ENCODE measurements around the gene DNPH1.
A peak's percentile ranks its signal among the peaks of the same experiment; 100 is the strongest.

Gene DNPH1

GRCh38 chr6:43246301-43247113, 17.2 kb upstream of the DNPH1 start:
- peaks cover 100% of the 10 kb centered on the region for H3K27me3 ChIP-seq

GRCh38 chr6:43243664-43244321, 14.5 kb upstream of the DNPH1 start:
- Histone ChIP-seq H3K27me3 (peaks cover 100% of the 10 kb centered on the region), H3K27ac (no peak overlapping the region), H3K4me1 (ENCODE audit: control insufficient read depth in 1 of 2, insufficient read depth in 1 of 2, low read depth in 1 of 2, low read length in 1 of 2) (peaks cover 12 to 14% of the 10 kb centered on the region in 2 experiments), H3K4me3 (ENCODE audit: low read depth in 1 of 2, low read length in 1 of 2) (no peak overlapping the region), H3K36me3 (no peaks in the 10 kb centered on the region), H3K9me3 (no peaks in the 10 kb centered on the region)
- TF ChIP-seq CTCF (IDR thresholded peaks at IDR 0.05), result no peak

More at GRCh38 chr6:43246301-43247113, 17.2 kb upstream of the DNPH1 start:
- TF ChIP-seq CTCF (IDR thresholded peaks at IDR 0.05), result no peak
- no peak overlapping the region for H3K27ac ChIP-seq
- no peaks in the 10 kb centered on the region for H3K9me3 ChIP-seq
- H3K36me3 ChIP-seq, result no peaks in the 10 kb centered on the region
- peak overlapping the region; percentile 57 to 65 for H3K4me3 ChIP-seq (ENCODE audit: low read depth in 1 of 2, low read length in 1 of 2)
- H3K4me1 ChIP-seq (ENCODE audit: control insufficient read depth in 1 of 2, insufficient read depth in 1 of 2, low read depth in 1 of 2, low read length in 1 of 2), result peaks cover 12 to 14% of the 10 kb centered on the region in 2 experiments

DNA sequence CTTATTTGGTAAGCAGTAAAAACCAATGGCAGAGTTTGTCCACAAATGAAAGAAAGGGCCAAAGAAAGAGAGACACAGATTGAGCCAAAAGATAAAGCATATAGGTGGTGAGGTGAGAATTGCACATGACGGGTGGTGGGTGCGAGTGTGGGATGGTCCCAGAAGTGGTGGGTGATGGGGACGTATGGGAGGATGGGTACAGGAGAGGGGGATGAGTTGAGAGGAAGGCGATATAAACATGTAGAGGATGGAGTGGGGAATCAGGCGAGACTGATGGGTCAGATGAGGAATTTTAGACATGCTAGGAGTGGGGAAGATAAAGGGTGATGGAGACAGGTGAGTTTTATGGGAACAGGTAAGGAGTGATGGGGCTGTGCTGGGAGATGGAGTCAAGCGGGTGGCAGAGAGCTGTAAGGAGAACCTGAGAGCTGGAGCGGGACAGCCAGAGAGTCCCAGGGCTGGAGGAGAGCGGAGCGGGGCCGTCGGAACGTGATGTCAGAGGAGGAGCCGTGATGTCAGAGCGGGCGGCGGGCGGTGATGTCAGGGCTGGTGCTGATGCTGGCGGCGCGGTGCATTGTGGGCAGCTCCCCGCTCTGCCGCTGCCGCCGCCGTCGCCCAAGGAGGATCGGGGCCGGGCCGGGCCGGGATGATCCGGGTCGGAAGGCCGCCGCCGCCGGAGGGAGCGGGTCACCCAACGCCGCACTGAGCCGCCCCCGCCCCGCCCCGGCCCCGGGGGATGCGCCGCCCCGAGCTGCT, 13.8 kb upstream of the DNPH1 start, which contains the start of gene TTBK1:
TTBK1 (plus strand) TSS at position 574 of the 756 bp plus-strand sequence. CDS start 3,180 bp downstream, outside the sequence.
- no peaks in the 10 kb centered on the region for H3K36me3 ChIP-seq
- no peaks in the 10 kb centered on the region for H3K9me3 ChIP-seq
- peaks cover 100% of the 10 kb centered on the region for H3K27me3 ChIP-seq
- no peak within 1 kb of the TSS for H3K4me3 ChIP-seq (ENCODE audit: low read depth in 1 of 2, low read length in 1 of 2)
- no peak within 1 kb of the TSS for H3K27ac ChIP-seq
- H3K4me1 ChIP-seq (ENCODE audit: control insufficient read depth in 1 of 2, insufficient read depth in 1 of 2, low read depth in 1 of 2, low read length in 1 of 2), result peaks cover 12 to 14% of the 10 kb centered on the region in 2 experiments
- TF ChIP-seq CTCF (IDR thresholded peaks at IDR 0.05), result no peak

GRCh38 chr6:43241446-43241845, 12.2 kb upstream of the DNPH1 start:
- no peaks in the 10 kb centered on the region for H3K36me3 ChIP-seq
- TF ChIP-seq CTCF (IDR thresholded peaks at IDR 0.05), result no peak
- H3K9me3 ChIP-seq, result no peaks in the 10 kb centered on the region
- no peak overlapping the region for H3K4me3 ChIP-seq (ENCODE audit: low read depth in 1 of 2, low read length in 1 of 2)
- peaks cover 99% of the 10 kb centered on the region for H3K27me3 ChIP-seq
- H3K27ac ChIP-seq, result no peak overlapping the region
- no peaks in the 10 kb centered on the region for H3K4me1 ChIP-seq (ENCODE audit: control insufficient read depth in 1 of 2, insufficient read depth in 1 of 2, low read depth in 1 of 2, low read length in 1 of 2)

GRCh38 chr6:43240950-43241349, 11.7 kb upstream of the DNPH1 start:
- no peaks in the 10 kb centered on the region for H3K36me3 ChIP-seq
- TF ChIP-seq CTCF (IDR thresholded peaks at IDR 0.05), result no peak
- no peaks in the 10 kb centered on the region for H3K4me1 ChIP-seq (ENCODE audit: control insufficient read depth in 1 of 2, insufficient read depth in 1 of 2, low read depth in 1 of 2, low read length in 1 of 2)
- no peaks in the 10 kb centered on the region for H3K9me3 ChIP-seq
- H3K27ac ChIP-seq, result no peak overlapping the region
- H3K27me3 ChIP-seq, result peaks cover 99% of the 10 kb centered on the region
- H3K4me3 ChIP-seq (ENCODE audit: low read depth in 1 of 2, low read length in 1 of 2), result no peak overlapping the region
